IPS-11a (cell line): ENCODE results near the gene TACC3.

Experiments
- H3K4me3 ChIP-seq: one replicate; pipeline ENCODE4 v1.5.1; 2013; ENCODE audit warnings: low read depth, low read length, control low read depth

TACC3 gene

DNA sequence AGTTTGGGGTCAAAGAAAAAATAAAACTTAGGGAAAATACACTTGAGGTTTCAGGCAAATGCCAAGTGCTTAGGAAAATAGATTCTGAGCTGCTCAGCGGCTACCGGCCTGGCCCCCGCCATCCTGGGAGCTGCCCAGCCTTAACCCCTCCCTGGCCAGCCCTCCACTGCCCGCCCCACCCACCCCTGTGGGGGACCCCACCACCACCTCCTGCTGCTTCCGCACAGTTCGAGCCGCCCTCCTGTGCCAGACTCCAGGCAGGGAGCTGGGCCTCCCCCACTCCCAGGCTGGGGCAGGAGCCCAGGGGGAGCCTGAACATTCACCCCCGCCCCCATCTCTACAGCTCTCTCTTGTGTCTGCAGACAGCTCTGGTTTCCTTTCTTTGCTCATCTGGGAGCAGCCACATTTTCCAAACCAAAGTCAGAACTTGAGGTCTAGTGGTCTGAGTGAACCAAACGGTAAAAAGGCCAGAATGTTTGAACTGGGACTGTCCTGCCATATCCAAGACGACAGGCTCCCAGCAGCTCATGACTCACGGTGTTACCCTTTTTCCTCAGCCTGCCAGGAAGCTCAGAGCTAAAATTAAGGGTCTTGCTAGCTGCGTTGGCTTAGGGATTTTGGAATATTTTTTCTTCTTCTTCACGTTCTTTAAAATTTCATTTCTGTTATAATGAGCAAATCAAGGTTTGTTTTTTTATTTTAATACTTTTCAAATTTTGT, 67.1 kb downstream of the TACC3 start:
- H3K4me3 ChIP-seq = no peak overlapping the region

DNA sequence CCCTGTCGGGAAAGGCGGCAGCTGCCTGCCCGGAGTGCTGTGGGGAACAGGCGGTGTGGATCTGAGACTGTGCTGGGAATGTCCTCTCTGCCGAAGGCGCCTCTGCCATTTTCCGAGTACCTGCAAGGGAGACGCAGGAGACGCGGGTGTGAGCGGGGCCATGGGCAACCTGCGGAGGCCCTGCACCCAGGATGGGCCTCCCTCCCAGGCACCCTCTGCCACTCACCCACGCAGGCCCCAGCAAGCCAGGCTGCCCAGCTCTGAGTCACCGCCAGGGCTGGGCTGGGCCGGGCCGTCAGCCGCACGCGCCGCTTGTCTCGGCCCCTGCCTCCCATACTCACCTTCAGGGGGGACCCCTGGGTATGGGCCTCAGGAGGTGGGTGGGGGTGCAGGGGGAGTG, 68.2 kb downstream of the TACC3 start:
- H3K4me3 ChIP-seq = no peak overlapping the region

DNA sequence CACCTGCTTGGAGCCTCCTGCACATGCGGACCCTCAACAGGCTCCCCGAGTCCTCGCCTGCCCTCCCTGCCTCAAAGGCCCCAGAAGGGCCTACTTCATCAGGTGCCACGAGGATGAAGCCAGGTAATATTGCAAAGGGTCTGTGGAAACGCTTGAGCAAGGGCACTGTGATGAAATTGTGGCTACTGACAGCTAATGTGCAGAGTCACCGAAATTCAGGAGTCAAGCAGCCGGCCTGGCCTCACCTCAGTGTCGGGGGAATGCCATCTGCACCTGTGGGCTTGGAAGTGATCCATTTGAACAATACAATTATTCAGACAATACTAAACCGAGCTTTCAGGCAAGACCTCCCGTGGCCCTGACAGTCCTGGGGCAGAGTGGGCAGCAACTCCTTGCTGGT, 68.7 kb downstream of the TACC3 start:
- H3K4me3 ChIP-seq = no peak overlapping the region

DNA sequence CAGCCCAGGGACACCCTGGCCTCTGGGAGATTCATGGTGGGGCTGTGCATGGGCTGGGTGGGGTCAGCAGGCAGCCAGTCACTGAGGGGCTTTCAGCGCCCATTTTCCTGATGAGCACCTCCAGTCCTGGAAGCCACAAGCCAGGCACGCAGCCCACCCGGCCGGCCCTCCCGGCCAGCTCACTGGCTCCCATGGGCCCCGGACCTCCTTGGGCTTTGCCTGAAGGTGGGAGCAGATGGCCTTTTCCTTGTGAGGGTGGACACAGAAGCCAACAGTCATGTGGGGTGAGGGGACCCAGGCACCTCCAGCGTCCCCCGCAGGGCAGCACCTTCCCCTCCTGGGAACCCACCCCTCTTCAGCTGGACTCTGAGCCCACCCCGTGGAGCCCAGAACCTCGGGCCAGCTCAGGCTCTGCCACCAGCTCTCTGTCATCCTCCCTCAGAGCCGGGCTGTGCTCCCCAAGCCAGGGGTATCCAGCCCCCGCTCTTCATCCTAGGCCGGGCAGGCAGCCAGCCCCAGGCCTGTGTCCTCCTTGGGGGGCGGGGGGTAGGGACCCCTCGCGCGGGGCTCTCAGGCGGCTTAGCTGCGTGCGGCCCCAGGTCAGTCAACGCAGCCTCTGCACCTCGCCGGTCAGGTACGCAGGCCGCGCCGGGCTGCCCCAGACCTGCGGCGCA, 71.0 kb downstream of the TACC3 start:
- H3K4me3 ChIP-seq = no peak overlapping the region

DNA sequence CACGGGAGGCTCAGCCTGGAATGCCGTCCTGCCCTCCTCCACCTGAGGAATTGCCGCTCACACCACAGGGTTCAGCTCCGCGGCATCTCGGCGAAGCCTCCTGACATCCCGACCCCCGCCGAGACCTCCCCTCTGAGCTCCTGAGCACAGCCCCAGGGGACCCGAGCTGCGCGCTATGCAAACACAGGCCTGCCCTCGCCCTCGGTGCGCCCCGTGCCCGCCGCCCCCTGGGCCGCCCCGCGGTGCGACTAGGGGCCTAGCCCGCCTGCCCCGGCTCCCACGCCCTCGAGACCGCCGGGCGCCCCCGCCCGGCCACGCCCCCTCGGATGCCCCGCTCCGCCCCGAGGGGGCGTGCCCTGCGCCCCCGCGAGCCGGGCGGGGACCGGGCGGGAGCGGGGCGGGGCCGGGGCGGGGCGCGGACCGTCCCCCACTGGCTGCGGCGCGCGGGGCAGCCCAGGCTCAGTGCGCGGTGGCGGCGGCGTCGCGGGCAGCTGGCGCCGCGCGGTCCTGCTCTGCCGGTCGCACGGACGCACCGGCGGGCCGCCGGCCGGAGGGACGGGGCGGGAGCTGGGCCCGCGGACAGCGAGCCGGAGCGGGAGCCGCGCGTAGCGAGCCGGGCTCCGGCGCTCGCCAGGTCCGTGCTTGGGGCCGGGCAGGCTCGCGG, 71.6 kb downstream of the TACC3 start, which contains the start of gene FGFR3:
TSS of gene FGFR3 (plus strand) at position 462 of the 664 bp plus-strand sequence. CDS start 642 bp downstream, outside the sequence.
- peak within 1 kb of the TSS; percentile 72 for H3K4me3 ChIP-seq

DNA sequence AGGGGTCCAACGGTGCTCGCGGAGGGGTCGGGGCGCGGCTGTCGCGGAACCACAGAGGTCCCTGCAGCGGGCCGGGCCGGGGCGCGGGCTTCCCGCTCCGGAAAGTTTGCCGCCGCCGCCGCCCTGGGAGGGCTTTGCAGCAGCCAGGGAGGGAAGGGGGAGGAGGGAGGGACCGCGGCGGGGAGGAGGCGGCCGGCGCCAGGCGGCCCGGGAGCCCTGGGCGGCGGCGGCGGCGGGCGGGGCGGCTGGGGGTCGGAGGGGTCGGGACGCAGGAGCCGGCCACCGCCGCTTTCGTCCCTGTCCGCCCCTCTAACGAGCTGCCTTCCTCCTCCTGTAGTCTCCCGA, 72.1 kb downstream of the TACC3 start:
- H3K4me3 ChIP-seq = peak overlapping the region; percentile 72

DNA sequence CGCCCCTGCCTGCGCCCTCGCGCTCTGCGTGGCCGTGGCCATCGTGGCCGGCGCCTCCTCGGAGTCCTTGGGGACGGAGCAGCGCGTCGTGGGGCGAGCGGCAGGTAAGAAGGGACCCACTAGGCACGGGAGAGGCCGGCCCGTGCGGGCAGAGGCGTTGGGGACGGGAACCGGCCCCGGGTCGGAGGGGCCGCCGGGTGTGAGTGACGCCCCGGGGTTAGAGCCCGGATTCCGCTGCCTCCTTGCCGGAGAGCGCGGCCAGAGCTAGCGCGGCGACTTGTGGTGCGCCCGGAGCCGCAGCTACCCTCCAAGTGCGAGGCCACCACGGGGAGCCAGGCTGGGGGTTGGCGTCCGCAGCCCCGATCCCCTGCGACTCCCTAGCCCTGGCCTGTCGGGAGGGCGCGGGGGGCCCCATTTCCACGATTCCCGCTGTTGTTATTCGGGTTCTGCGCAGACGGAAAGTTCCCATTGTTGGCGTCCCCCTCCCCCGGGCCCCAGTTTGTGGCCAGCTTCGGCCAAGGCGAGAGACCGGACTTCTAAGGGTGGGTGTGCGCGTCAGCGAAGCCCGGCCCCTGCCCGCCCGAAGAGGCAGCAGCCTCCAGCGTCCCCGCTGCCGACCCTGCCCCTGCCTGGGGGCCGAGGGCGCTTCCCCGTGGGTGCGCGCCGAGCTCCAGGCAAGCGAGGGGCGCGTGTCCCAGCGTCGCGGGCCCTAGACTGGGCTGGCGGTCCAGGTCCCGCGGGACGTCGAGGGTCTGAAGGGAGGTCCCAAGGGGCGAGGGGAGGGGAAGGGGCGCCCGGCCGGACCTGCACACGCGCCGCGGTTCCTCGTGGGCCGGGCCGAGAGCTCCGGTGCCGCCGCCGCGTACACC, 72.9 kb downstream of the TACC3 start:
- H3K4me3 ChIP-seq = peak overlapping the region; percentile 72
